ENCODE results near the gene HAPLN2.

DNA sequence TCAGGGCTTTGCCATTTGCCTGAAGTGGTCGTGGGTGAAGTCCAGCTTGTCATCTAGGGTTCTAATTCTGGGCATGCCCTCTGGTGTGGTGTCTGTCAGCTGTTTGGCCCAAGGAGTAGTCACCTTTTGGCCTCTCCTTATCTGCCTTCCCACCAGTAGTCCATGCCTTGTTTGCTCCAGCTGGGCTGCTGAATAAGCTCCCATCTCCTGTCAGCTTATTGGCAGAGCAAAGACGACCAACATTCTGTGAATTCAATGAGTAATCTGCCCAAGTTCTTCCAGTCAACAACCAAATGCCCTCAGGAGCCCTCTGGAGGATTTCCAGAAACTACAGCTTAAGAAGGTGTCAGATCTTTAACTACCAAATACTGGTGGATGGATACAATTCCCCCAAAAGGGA lies 29.7 kb downstream of the HAPLN2 start:
- TF ChIP-seq, protein P1, sequence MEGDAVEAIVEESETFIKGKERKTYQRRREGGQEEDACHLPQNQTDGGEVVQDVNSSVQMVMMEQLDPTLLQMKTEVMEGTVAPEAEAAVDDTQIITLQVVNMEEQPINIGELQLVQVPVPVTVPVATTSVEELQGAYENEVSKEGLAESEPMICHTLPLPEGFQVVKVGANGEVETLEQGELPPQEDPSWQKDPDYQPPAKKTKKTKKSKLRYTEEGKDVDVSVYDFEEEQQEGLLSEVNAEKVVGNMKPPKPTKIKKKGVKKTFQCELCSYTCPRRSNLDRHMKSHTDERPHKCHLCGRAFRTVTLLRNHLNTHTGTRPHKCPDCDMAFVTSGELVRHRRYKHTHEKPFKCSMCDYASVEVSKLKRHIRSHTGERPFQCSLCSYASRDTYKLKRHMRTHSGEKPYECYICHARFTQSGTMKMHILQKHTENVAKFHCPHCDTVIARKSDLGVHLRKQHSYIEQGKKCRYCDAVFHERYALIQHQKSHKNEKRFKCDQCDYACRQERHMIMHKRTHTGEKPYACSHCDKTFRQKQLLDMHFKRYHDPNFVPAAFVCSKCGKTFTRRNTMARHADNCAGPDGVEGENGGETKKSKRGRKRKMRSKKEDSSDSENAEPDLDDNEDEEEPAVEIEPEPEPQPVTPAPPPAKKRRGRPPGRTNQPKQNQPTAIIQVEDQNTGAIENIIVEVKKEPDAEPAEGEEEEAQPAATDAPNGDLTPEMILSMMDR (IDR thresholded peaks at IDR 0.05), result no peak
- TF ChIP-seq POLR2AphosphoS5 (IDR thresholded peaks at IDR 0.05) (no peak), EP300 (IDR thresholded peaks at IDR 0.05) (no peak), POLR2A (IDR thresholded peaks at IDR 0.05) (no peak)

Data from stomach (tissue), 4 donors.